ENCODE data around the gene E2F7. TPM values are rescaled to one million over a fixed set of nuclear protein-coding genes. Genes with fewer than 3 reads are reported as not detected.

Gene E2F7
- total and polyA plus RNA-seq, 2 of the 8 experiments (the other 6 are each of a cell fraction or from before 2014, with no cell fraction given), result 8.8 to 18.5 TPM

- H3K27me3 ChIP-seq (replicated peaks in 1 of 4; ENCODE audit: control insufficient read depth in 3 of 4, extremely low read depth in 1 of 4, insufficient read depth in 3 of 4, low read length in 3 of 4), result no peaks in the 10 kb centered on the region
- no peaks in the 10 kb centered on the region for H3K79me2 ChIP-seq (ENCODE audit: control insufficient read depth in 1 of 2, insufficient read depth in 2 of 2, low read length in 2 of 2)
- no peak overlapping the region for H3K4me2 ChIP-seq (ENCODE audit: insufficient read depth in 1 of 2, low read depth in 2 of 2, low read length in 2 of 2)
- no peak overlapping the region for H2BK20ac ChIP-seq (ENCODE audit: low read length)
- H4K91ac ChIP-seq (replicated peaks; ENCODE audit: insufficient read length, low read length), result no peak overlapping the region
- no peak overlapping the region for H3K9ac ChIP-seq (replicated peaks in 1 of 4; ENCODE audit: extremely low read depth in 1 of 4, low read depth in 3 of 4, low read length in 3 of 4)
- no peak overlapping the region for H3K56ac ChIP-seq (replicated peaks; ENCODE audit: insufficient read length, low read depth, low read length)
- H3K4ac ChIP-seq (replicated peaks; ENCODE audit: insufficient read length, low read depth, low read length), result no peak overlapping the region
- no peaks in the 10 kb centered on the region for H3K79me1 ChIP-seq (ENCODE audit: low read depth, low read length)
- no peaks in the 10 kb centered on the region for H3K9me3 ChIP-seq (ENCODE audit: insufficient read depth in 2 of 2, low read depth in 1 of 2, low read length in 1 of 2)
- ChIA-PET POLR2A (ENCODE audit: partially characterized antibody) (no interaction called here), CTCF (ENCODE audit: partially characterized antibody) (no interaction called here)
- H3K4me1 ChIP-seq (replicated peaks in 1 of 4; ENCODE audit: control insufficient read depth in 3 of 4, insufficient read depth in 4 of 4, low read length in 3 of 4), result no peaks in the 10 kb centered on the region
- FAIRE-seq (no peak), DNase-seq (ENCODE audit: low read depth in 1 of 2, low spot score in 2 of 2) (no peak)
- no peak overlapping the region for H2BK120ac ChIP-seq (replicated peaks; ENCODE audit: low read depth, low read length)
- no peak overlapping the region for H2BK15ac ChIP-seq (ENCODE audit: low read length)
- H2BK5ac ChIP-seq (ENCODE audit: low read depth, low read length), result no peak overlapping the region
- H3K36me3 ChIP-seq (ENCODE audit: control insufficient read depth in 2 of 4, insufficient read depth in 4 of 4, low read length in 3 of 4), result no peaks in the 10 kb centered on the region
- no peak overlapping the region for H3K14ac ChIP-seq (ENCODE audit: insufficient read length)
- 92% methylated on average over 3 of the region's 3 CpGs; no CpG with 5 or more reads in 1 of the 2 experiments for WGBS, 2 experiments (ENCODE audit: extremely low coverage in 1 of 2, insufficient coverage in 1 of 2, insufficient read length in 1 of 2, insufficient replicate concordance in 2 of 2, low coverage in 1 of 2, low lambda C conversion rate in 2 of 2, missing lambda C conversion rate in 1 of 2)
- no peak overlapping the region for H4K5ac ChIP-seq (ENCODE audit: insufficient read length, low read depth, low read length)
- H2BK12ac ChIP-seq (ENCODE audit: low read depth, low read length), result no peak overlapping the region
- H2AK5ac ChIP-seq (ENCODE audit: low read depth, low read length), result no peak overlapping the region
- no peaks in the 10 kb centered on the region for H3K23me2 ChIP-seq (ENCODE audit: low read depth, low read length)
- TF ChIP-seq CREB1 (IDR thresholded peaks at IDR 0.05) (no peak), TBP (IDR thresholded peaks at IDR 0.05; ENCODE audit: low read depth, low read length) (no peak), RXRA (IDR thresholded peaks at IDR 0.05; ENCODE audit: insufficient read depth, low read depth, low read length) (no peak), CTBP2 (IDR thresholded peaks at IDR 0.05; ENCODE audit: borderline replicate concordance, insufficient read depth, insufficient read length, low read length) (no peak), JUN (IDR thresholded peaks at IDR 0.05; ENCODE audit: low read depth, low read length) (no peak), POLR2A (IDR thresholded peaks at IDR 0.05; ENCODE audit: control extremely low read depth in 1 of 2, low read depth in 2 of 2, low read length in 2 of 2) (no peak), PHF8 (conservative IDR thresholded peaks at IDR 0.05; ENCODE audit: low read depth, low read length) (no peak), RNF2 (IDR thresholded peaks at IDR 0.05; ENCODE audit: borderline replicate concordance, low read depth, low read length, missing control alignments, poor library complexity, severe bottlenecking) (no peak), SRF (IDR thresholded peaks at IDR 0.05; ENCODE audit: low read depth, low read length) (no peak), EZH2 (IDR thresholded peaks at IDR 0.05; ENCODE audit: low read depth, low read length, severe bottlenecking) (no peak), E2F6 (IDR thresholded peaks at IDR 0.05) (no peak)
- H3K4me3 ChIP-seq (ENCODE audit: extremely low read depth in 1 of 4, insufficient read depth in 2 of 4, low read depth in 3 of 4, low read length in 4 of 4), result no peak overlapping the region
- no peak overlapping the region for H3K18ac ChIP-seq (ENCODE audit: extremely low read depth, low read length)
- H4K20me1 ChIP-seq (replicated peaks in 1 of 2; ENCODE audit: control insufficient read depth in 1 of 2, insufficient read depth in 2 of 2, low read length in 2 of 2), result no peaks in the 10 kb centered on the region
- H3K23ac ChIP-seq (ENCODE audit: insufficient read length), result no peak overlapping the region
- no peak overlapping the region for H4K8ac ChIP-seq (ENCODE audit: extremely low read depth, insufficient read depth, low read length)
- H3K27ac ChIP-seq (ENCODE audit: low read depth, low read length), result no peak overlapping the region
- H2AFZ ChIP-seq (ENCODE audit: low read length), result no peak overlapping the region
Measured at GRCh38 chr12:77104792-77105191, 39.4 kb upstream of the E2F7 start.

Measured in H1 (cell line).